Testis (tissue), 5 donors: ENCODE results near the gene RDX. TPM values are rescaled to one million over a fixed set of nuclear protein-coding genes. Genes with fewer than 3 reads are reported as not detected.
A peak's percentile ranks its signal among the peaks of the same experiment; 100 is the strongest.

Experiments used
- DNase-seq: peaks from one replicate; pipeline ENCODE4 v3.0.0-alpha.2; 2019
- H3K27ac ChIP-seq, 2 donors: fragments of 200-600 bp; sonication (generic); one replicate each; pipeline ENCODE4 v1.5.1; 2019
- H3K27me3 ChIP-seq: fragments of 200-600 bp; sonication (generic); one replicate; pipeline ENCODE4 v1.5.1; 2019
- H3K36me3 ChIP-seq: fragments of 200-600 bp; sonication (generic); one replicate; pipeline ENCODE4 v1.5.1; 2017; ENCODE audit warnings: low read depth; ENCODE audit errors: missing control alignments
- H3K4me1 ChIP-seq: fragments of 200-600 bp; sonication (generic); one replicate; pipeline ENCODE4 v1.5.1; 2019
- H3K4me3 ChIP-seq, 2 donors: fragments of 200-600 bp; sonication (generic); one replicate each; pipeline ENCODE4 v1.5.1; 2017 to 2019
- H3K9me3 ChIP-seq: fragments of 200-600 bp; sonication (generic); one replicate; pipeline ENCODE4 v1.5.1; 2017
- POLR2A ChIP-seq: fragments of 450-650 bp; IDR thresholded peaks from one replicate; pipeline ENCODE4 v1.6.1; 2017; ENCODE audit warnings: antibody characterized with exemption, mild to moderate bottlenecking, moderate library complexity
- WGBS, 2 donors: methylation state at CpG; one replicate each; pipeline ENCODE4 v1.1.5; 2018; 5-methylcytosine and 5-hydroxymethylcytosine counted together
- intact Hi-C: fragments of 100-400 bp; cut with DNase I; formaldehyde crosslinking; loops from one replicate; pipeline ENCODE4 v1.15.1; 2023; ENCODE audit warnings: low total_unique reads
- long read RNA-seq, 2 donors: transcript quantifications; one replicate each; lab custom pipeline, GENCODE V29; 2026
- polyA plus RNA-seq: library from polyadenylated mRNA; stranded (reverse); fragments of 350-450 nt; fragmentation: Illumina TruSeq; extraction: RNeasy Lipid Tissue Mini Kit (QIAGEN cat#74804); gene quantifications from one replicate; pipeline ENCODE4 v1.2.3, GENCODE V29; 2014; ENCODE audit warnings: low read depth, low replicate concordance; ENCODE audit not compliant: insufficient read depth
- total RNA-seq, 2 donors: library from RNA; depleted of rRNA; stranded (reverse); fragments of >200 nt; gene quantifications; one replicate each; pipeline ENCODE4 v1.2.3, GENCODE V29; 2016
- TF ChIP-seq, protein P1 (sequence below), 3 experiments: fragments of 450-650 bp in 2 of 3; fragments of 200-600 bp in 1 of 3; sonication (generic) in 1 of 3; IDR thresholded peaks; one replicate each; pipeline ENCODE4 v1.5.1; 2016 to 2019; ENCODE audit warnings: antibody characterized with exemption in 3 of 3, mild to moderate bottlenecking in 2 of 3, moderate library complexity in 1 of 3

RDX gene
- 100 to 1,000 TPM; 144 to 170 TPM for total RNA-seq
- 39.8 TPM for polyA plus RNA-seq
- long read RNA-seq, donor 1, full-length matches to known transcripts, result 23 of 253 reads
- long read RNA-seq, donor 1, partial matches to known transcripts, result 230 of 253 reads
- long read RNA-seq, donor 1, other reads (novel, unspliced or antisense), result 0 of 253 reads
- long read RNA-seq, donor 2, full-length matches to known transcripts, result 15 of 84 reads
- long read RNA-seq, donor 2, partial matches to known transcripts, result 69 of 84 reads
- long read RNA-seq, donor 2, other reads (novel, unspliced or antisense), result 0 of 84 reads

DNA sequence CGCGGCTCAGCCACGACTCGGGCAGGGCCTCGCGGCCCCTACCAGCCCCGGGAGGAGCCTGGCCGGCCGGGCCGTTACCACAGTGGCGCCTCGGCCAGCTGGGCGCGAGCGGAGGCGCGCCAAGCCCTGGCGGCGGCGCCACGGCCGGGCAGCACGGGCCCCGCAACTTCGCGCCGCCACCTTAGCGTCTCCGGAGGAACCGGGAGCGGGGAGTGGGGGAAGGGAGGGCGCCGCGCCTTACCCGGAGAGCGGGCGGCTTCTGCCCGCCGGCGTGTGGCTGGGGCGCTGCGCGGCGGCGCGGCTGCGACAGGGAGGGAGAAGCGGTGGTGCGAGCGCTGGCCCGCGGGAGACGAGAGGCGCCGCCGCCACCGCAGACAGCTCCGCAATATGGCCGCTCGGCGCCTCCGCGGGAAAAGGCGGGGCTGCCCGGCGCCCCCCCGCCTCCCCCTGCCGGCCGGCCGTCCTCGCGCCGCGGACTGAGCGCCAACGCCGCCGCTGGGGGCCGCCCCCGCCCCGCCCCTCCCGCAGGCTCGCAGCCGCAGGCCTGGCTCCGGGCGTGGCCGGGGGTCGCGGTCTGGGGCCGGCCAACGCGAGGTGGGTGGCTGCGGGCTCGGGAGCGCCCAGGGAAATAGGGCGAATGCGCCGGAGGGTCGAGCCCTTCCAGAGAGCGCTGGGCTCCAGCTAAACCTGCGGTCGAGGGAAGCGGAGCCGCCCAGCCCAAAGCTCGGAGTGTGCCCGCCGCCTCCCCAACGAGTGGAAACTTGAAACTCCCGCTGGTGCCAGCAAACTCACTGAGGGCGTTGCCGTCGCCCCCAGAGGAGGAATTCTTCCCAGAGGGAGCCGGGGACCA lies at the start of gene RDX:
Gene RDX (minus strand): TSS at position 389 of the 850 bp plus-strand sequence. CDS start 16,922 bp downstream, outside the sequence.
- WGBS, 2 donors, result 0 to 1% methylated on average over 11 to 39 of the region's 113 CpGs

DNA sequence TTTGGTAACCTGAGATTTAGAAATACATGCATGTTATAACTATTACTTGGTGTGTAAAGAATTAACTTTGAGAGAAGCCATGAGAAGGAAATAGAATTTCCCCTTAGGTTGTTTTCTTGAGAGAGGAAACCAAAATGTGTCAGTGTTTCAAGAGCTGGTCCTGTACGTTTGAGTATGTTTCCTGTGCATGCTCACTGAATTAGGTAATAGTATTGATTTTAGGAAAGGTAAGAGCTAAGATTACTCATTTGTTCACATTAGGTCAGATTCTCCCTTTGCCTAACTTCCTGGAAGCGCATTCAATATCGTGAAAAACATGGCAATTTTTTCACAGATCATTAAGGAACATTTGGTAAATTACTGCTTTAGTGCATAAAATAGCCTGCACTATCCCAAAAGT lies 49.3 kb upstream of the RDX start:
- Histone ChIP-seq H3K9me3 (no peaks in the 10 kb centered on the region), H3K4me3 (no peak overlapping the region), H3K4me1 (peaks cover 20% of the 10 kb centered on the region), H3K27ac (no peak overlapping the region), H3K27me3 (no peaks in the 10 kb centered on the region), H3K36me3 (no peaks in the 10 kb centered on the region)
- WGBS, 2 donors, result 84 to 87% methylated on average over 3 of the region's 3 CpGs
- no peak for TF ChIP-seq POLR2A
- TF ChIP-seq, protein P1, sequence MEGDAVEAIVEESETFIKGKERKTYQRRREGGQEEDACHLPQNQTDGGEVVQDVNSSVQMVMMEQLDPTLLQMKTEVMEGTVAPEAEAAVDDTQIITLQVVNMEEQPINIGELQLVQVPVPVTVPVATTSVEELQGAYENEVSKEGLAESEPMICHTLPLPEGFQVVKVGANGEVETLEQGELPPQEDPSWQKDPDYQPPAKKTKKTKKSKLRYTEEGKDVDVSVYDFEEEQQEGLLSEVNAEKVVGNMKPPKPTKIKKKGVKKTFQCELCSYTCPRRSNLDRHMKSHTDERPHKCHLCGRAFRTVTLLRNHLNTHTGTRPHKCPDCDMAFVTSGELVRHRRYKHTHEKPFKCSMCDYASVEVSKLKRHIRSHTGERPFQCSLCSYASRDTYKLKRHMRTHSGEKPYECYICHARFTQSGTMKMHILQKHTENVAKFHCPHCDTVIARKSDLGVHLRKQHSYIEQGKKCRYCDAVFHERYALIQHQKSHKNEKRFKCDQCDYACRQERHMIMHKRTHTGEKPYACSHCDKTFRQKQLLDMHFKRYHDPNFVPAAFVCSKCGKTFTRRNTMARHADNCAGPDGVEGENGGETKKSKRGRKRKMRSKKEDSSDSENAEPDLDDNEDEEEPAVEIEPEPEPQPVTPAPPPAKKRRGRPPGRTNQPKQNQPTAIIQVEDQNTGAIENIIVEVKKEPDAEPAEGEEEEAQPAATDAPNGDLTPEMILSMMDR (IDR thresholded peaks at IDR 0.05), result no peak
- DNase-seq, result no peak
- intact Hi-C loops, result no loop called here

More for the DNA sequence above, at the start of gene RDX:
- intact Hi-C loops, result no loop called here
- no peaks in the 10 kb centered on the region for H3K27me3 ChIP-seq
- DNase-seq, result peak; percentile 80
- H3K9me3 ChIP-seq, result no peaks in the 10 kb centered on the region
- TF ChIP-seq, protein P1 (IDR thresholded peaks at IDR 0.05), result no peak
- TF ChIP-seq POLR2A, result no peak
- H3K27ac ChIP-seq, result peak within 1 kb of the TSS; percentile 95 to 98
- H3K36me3 ChIP-seq, result no peaks in the 10 kb centered on the region
- H3K4me1 ChIP-seq, result peaks cover 35% of the 10 kb centered on the region
- H3K4me3 ChIP-seq, result peak within 1 kb of the TSS; percentile 84 to 92

DNA sequence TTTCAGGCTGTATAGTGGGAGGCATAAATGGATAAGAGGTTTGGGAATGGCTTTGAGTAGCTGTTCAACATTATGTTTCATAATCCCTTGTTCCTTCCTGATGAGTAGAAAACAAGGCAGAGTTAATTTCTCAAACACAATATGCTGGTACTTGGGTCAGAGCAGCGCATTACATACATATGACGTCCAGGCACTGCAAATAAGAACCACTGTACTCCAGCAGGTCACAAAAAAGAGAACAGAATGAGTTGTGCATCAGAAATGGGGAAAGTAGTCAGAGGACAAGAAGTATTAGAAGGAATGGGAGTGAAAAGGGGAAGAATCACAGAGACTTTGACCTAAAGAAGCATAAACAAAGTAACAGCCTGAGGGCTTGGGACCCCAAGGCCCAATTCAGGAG lies 44.0 kb upstream of the RDX start:
- H3K36me3 ChIP-seq, result no peaks in the 10 kb centered on the region
- no peak for DNase-seq
- H3K4me3 ChIP-seq, result no peak overlapping the region
- WGBS, 2 donors, result 66 to 95% methylated on average over 2 of the region's 2 CpGs
- intact Hi-C loops, result no loop called here
- no peaks in the 10 kb centered on the region for H3K9me3 ChIP-seq
- no peaks in the 10 kb centered on the region for H3K4me1 ChIP-seq
- H3K27ac ChIP-seq, result no peak overlapping the region
- TF ChIP-seq, protein P1 (IDR thresholded peaks at IDR 0.05), result no peak
- TF ChIP-seq POLR2A, result no peak
- H3K27me3 ChIP-seq, result no peaks in the 10 kb centered on the region

DNA sequence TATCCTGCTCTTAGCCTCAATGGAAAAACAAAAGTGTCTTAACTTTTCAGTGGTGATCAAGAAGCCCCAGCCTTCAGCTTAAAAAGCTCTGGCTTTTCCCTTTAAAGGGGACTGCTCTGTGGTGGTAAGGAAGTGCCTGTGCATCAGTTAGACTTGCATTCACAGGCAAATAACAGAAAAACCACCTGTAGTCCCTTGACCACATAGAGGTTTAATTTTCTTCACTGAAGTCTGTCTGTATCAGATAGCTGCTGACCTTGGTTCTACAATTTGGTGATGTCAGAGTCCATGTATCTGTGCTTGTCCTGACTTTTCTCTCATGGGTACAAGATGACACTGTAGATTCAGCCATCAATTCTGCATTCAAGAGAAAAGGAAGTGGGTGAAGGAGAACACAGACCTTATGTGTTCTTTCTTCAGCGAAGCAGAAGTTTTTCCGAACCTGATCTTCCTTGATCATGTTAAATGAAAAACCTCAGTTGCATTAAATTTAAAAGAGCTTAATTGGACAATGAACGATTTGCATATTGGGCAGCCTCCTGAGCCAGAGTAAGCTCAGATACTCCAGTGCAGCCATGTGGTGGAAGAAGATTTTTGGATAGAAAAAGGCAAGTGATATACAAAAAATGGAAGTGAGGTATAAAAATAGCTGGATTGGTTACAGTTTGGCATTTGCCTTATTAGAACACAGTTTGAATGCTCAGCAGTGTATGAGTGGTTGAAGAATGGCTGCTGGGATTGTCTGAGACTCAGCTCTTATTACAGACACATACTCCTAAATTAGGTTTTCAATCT lies 43.2 kb upstream of the RDX start:
- WGBS, 2 donors, result 70 to 81% methylated on average over 3 of the region's 3 CpGs
- Histone ChIP-seq H3K9me3 (no peaks in the 10 kb centered on the region), H3K27ac (no peak overlapping the region), H3K36me3 (no peaks in the 10 kb centered on the region), H3K4me3 (no peak overlapping the region), H3K4me1 (no peaks in the 10 kb centered on the region), H3K27me3 (no peaks in the 10 kb centered on the region)
- intact Hi-C loops, result no loop called here
- no peak for TF ChIP-seq POLR2A
- TF ChIP-seq, protein P1 (IDR thresholded peaks at IDR 0.05), result no peak
- DNase-seq, result no peak
